Kidney epithelial cell (primary cell): ENCODE results near the gene MAN1C1. TPM values are rescaled to one million over a fixed set of nuclear protein-coding genes. Genes with fewer than 3 reads are reported as not detected.

Experiments used
- DNase-seq: peaks from one replicate; pipeline ENCODE4 v3.0.0-alpha.2; 2010; ENCODE audit warnings: low read depth
- H3K27me3 ChIP-seq: 2 replicates; pipeline ENCODE4 v1.6.0; 2011; ENCODE audit warnings: low read length; ENCODE audit not compliant: control insufficient read depth, insufficient read depth
- H3K36me3 ChIP-seq: 2 replicates; pipeline ENCODE4 v1.5.1; 2011; ENCODE audit warnings: low read length; ENCODE audit not compliant: control insufficient read depth, insufficient read depth
- H3K4me3 ChIP-seq: 2 replicates; pipeline ENCODE4 v1.5.1; 2011; ENCODE audit warnings: low read depth, mild to moderate bottlenecking, control low read depth, low read length
- CTCF ChIP-seq: IDR thresholded peaks from 2 replicates; pipeline ENCODE4 v1.5.1; 2011; ENCODE audit warnings: mild to moderate bottlenecking, moderate library complexity, low read length, control low read depth, inconsistent platforms; ENCODE audit not compliant: insufficient read depth, poor library complexity, severe bottlenecking
- total RNA-seq: library from RNA; depleted of rRNA; stranded (reverse); fragments of >200 nt; gene quantifications from 2 replicates; pipeline ENCODE4 v1.2.3, GENCODE V29; 2015

MAN1C1 gene
- total RNA-seq, 1 donor from 2014 or later, result 1.4 TPM

- DNase-seq, result no peak
- H3K27me3 ChIP-seq, result peaks cover 22% of the 10 kb centered on the region
- no peaks in the 10 kb centered on the region for H3K36me3 ChIP-seq
- TF ChIP-seq CTCF, result no peak
- H3K4me3 ChIP-seq, result no peak overlapping the region
Measured at GRCh38 chr1:25624604-25625003, 8.0 kb downstream of the MAN1C1 start.

GRCh38 chr1:25626018-25626417, 9.4 kb downstream of the MAN1C1 start:
- TF ChIP-seq CTCF, result no peak
- H3K27me3 ChIP-seq, result peaks cover 10% of the 10 kb centered on the region
- no peak overlapping the region for H3K4me3 ChIP-seq
- no peaks in the 10 kb centered on the region for H3K36me3 ChIP-seq
- no peak for DNase-seq

GRCh38 chr1:25628741-25629421, 12.3 kb downstream of the MAN1C1 start:
- Histone ChIP-seq H3K36me3 (no peaks in the 10 kb centered on the region), H3K4me3 (no peak overlapping the region), H3K27me3 (no peaks in the 10 kb centered on the region)
- no peak for TF ChIP-seq CTCF
- no peak for DNase-seq

- DNase-seq, result no peak
- Histone ChIP-seq H3K36me3 (no peaks in the 10 kb centered on the region), H3K27me3 (no peaks in the 10 kb centered on the region), H3K4me3 (no peak overlapping the region)
- no peak for TF ChIP-seq CTCF
Measured at GRCh38 chr1:25629836-25630235, 13.2 kb downstream of the MAN1C1 start.

GRCh38 chr1:25631750-25632485, 15.3 kb downstream of the MAN1C1 start:
- DNase-seq, result no peak
- no peak for TF ChIP-seq CTCF
- H3K27me3 ChIP-seq, result no peaks in the 10 kb centered on the region
- H3K4me3 ChIP-seq, result no peak overlapping the region
- H3K36me3 ChIP-seq, result no peaks in the 10 kb centered on the region

- no peak for DNase-seq
- Histone ChIP-seq H3K4me3 (no peak overlapping the region), H3K27me3 (no peaks in the 10 kb centered on the region), H3K36me3 (no peaks in the 10 kb centered on the region)
- no peak for TF ChIP-seq CTCF
Measured at GRCh38 chr1:25634066-25634465, 17.5 kb downstream of the MAN1C1 start.
